IPS-NIHi7 (cell line): ENCODE results near the gene FMO4.
"Not testable (repeated sequence)": the region's sequence is repeated elsewhere in the genome, so short reads cannot be mapped to it uniquely, and the experiment has no call there.

ENCODE experiments used
- DNase-seq: peaks from one replicate; pipeline ENCODE4 v3.0.0; 2012; ENCODE audit warnings: mixed read lengths; ENCODE audit errors: extremely low spot score

Gene FMO4

DNA sequence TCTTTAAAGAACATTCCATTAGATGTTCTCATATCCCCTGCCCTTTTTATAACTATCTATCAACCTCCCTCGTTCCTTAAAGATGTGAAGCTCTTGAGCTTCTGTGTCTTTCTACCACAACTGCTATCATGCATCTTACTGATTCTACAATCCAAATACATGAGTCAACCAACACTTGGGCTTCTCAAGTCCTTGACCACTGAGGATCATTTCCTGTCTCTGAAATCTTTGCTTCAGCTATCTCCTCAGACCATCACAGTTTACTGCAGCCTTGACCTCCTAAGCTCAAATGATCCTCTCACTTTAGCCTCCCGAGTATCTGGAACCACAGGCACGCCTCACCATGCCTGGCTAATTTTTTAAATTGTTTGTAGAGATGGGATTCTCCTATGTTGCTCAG is 75.2 kb downstream of the FMO4 start:
- no peak for DNase-seq

DNA sequence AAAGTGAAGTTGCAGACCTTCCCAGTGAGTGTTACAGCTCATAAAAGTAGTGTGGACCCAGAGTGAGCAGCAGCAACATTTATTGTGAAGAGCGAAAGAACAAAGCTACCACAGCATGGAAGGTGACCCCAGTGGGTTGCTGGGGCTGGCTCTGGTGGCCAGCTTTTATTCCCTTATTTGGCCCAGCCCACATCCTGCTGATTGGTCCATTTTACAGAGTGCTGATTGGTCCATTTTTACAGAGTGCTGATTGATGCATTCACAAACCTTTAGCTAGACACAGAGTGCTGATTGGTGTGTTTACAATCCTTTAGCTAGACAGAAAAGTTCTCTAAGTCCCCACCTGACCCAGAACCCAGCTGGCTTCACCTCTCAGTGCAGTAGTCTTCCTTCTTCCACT is 76.8 kb downstream of the FMO4 start:
- DNase-seq: not testable (repeated sequence)
